GM21528 (cell line): ENCODE measurements around the gene ABCC1.

Experiments
- ATAC-seq: cut with Tn5 transposase; IDR thresholded peaks from one replicate; pipeline ENCODE4 v1.9.1; 2021; ENCODE audit warnings: mild to moderate bottlenecking, moderate library complexity; ENCODE audit not compliant: unreplicated experiment, low FRiP score

ABCC1 gene

DNA sequence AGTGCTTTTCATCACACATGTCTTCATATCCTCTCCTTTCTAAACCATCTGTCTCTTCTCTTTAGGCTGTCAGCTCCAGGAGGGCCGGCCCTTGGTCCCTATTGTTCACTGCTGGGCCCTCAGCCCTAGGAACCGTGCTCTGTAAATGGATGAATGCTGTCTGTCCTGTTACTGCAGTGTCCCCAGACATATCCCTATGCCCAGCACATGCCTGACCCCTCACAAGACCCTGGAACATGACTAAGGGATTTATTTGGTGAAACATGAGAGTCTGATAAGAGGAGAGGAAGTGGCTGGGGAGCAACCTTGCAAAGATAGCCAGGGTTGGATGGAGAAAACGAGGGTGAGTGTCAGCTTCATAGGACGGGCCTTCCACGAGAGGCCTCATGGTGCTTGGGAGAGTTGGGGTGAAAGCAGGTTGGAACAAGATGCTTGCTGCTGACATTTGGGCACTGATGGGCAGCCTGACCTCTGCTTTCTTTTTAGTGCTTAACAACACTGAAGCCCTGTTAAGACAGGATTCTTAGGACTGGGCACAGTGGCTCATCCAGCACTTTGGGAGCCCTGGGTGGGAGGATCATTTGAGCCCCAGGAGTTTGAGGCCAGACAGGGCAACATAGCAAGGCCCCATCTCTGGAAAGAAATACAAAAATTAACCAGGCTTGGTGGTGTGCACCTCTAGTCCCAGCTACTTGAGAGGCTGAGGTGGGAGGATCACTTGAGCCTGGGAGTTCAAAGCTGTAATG, 39.0 kb downstream of the ABCC1 start:
- ATAC-seq = no peak

DNA sequence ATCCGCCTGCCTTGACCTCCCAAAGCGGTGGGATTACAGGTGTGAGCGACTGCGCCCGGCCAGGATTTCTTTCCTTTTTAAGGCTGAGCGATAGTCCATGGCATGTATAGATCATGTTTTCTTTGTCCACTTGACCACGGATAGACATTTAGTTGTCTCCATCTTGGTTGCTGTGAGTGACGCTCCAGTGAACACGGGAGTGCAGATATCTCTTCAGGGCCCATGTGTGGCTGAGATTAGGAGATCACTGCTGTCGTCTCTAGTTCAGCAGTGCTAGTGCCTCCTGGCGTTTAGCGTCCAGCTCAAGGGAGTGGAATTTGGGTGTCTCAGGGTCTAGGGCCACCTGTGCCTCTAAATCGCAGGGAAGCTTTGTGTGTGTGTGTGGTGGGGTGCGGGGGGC, 41.5 kb downstream of the ABCC1 start:
- ATAC-seq = no peak

GRCh38 chr16:15993128-15993527, 43.7 kb downstream of the ABCC1 start:
- no peak for ATAC-seq

DNA sequence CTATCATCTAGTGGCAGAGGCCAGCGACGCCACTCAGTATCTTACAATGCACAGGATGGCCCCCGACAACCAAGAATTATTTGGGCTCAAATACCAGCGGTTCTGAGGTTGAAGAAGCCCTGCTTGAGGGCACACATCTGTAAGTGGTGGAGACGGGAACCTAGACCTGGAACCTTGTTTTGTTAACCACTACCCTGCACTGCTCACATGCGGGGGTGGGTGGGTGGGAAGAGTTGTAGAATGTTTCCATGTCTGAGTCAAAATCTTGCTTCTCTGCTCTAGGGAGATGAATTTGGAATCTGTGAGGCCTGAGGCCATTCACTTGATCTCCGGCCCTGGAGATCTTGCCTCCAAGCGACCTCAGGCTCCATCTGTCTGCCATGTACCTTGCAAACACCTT, 44.1 kb downstream of the ABCC1 start:
- no peak for ATAC-seq

- no peak for ATAC-seq
These were observed 44.7 kb downstream of the ABCC1 start for GRCh38 chr16:15993946-15994665.

GRCh38 chr16:15996432-15997109, 47.2 kb downstream of the ABCC1 start:
- ATAC-seq = no peak

GRCh38 chr16:16000685-16001084, 51.3 kb downstream of the ABCC1 start:
- no peak for ATAC-seq

DNA sequence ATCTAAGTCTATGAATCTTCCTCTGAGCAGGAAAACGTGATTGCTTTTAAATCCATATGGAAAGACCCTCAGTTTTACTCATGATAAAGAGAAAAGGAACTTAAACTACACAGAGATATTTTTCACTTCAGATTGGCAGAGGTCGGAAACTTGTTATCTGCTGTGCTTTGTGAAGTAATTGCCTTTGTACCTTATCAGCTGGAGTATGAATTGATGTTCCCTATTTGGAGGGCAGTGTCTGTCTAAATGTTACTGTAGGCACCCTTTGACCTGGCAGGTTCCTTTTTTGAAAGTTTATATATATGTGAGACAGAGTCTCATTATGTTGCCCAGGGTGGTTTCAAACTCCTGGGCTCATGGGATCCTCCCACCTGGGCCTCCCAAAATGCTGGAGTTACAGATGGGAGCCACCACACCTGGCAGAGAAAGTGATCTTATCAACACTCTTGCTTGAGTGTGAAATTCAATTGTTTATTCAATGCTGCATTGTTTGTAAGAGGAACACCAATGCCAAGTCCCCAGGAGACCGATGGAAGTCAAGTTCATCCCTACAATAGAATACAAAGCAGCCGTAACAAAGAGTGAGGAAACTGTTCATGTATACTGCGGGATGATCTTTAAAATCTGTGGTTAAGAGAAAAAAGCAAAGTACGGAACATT, 52.3 kb downstream of the ABCC1 start:
- ATAC-seq = no peak

DNA sequence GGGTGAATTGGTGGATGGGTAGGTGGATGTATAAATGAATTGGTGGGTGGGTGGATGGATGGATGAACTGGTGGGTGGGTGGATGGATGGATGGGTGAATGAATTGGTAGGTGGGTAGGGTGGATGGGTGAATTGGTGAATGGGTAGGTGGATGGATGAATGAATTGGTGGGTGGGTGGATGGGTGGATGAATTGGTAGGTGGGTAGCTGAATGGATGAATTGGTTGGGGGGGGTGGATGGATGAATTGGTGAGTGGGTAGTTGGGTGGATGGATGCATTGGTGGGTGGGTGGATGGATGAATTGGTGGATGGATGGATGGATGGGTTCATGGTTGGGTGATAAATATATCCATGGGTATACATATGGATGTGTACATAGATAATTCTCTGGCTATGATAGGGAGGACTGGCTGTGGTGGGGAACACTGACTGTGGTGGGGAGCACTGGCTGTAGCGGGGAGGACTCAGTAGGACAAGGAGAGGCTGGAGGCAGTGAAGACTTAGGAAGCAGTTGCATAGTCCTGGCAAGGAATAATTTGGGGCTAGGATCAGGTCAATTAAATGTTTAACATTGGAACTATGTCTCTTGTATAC, 54.4 kb downstream of the ABCC1 start:
- ATAC-seq = no peak

- no peak for ATAC-seq
These were observed 54.9 kb downstream of the ABCC1 start for GRCh38 chr16:16004314-16004749.

- ATAC-seq = no peak
These were observed 56.3 kb downstream of the ABCC1 start for GRCh38 chr16:16005721-16006120.

DNA sequence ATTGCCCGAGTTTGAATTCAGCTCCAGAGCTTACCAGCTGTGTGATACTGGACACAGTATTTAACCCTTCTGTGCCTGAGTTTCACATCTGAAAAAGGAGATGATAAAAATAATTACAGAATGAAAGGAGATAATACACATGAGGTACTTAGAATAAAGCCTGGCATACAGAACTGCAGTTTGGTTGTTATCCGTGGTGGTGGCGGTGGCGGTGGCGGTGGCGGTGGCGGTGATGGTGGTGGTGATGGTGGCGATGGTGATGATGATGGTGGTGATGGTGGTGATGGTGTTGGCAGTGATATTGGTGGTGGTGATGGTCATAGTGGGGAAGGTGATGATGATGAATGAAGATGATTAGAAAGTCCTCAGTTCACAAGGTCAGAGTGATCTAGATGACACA, 57.2 kb downstream of the ABCC1 start:
- ATAC-seq = no peak

DNA sequence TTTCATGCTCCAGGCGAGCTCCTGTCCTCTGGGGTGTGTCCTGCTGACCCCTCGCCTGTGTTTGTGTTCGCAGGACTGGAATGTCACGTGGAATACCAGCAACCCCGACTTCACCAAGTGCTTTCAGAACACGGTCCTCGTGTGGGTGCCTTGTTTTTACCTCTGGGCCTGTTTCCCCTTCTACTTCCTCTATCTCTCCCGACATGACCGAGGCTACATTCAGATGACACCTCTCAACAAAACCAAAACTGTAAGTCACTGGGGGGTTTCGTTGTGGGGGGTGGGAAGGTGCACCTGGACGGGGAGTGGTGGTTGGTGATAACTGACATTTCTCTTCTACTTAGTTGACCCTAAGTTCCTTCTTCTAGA, 58.3 kb downstream of the ABCC1 start:
- peak; percentile 73 for ATAC-seq

DNA sequence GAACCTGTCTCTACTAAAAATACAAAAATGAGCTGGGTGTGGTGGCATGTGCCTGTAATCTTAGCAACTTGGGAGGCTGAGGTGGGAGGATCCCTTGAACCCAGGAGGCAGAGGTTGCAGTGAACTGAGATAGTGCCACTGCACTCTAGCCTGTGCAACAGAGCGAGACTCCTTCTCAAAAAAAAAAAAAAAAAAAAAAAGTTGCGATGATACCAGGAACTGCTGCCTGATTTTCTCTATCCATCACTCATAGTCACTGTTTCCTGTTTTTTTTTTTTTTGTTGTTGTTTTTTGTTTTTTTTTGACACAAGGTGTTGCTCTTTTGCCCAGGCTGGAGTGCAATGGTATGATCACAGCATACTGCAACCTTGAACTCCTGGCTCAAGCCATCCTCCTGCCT, 59.2 kb downstream of the ABCC1 start:
- no peak for ATAC-seq

GRCh38 chr16:16009401-16009800, 60.0 kb downstream of the ABCC1 start:
- no peak for ATAC-seq

DNA sequence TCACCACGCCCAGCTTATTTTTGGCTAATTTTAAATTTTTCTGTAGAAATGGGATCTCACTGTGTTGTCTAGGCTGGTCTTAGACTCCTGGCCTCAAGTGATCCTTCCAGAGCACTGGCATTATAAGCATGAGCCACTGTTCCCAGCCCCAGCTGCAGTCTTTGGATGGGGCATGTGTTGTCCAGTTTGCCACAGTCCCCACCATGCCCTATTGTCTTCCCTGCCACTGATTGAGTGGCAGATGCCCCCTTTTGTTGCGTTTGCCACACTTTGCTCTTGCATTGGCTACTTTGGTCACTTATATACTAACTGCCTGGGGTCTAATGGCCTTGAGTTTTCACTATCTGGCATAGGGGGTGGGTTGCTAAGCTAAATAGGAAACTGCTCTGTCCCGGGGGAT, 60.8 kb downstream of the ABCC1 start:
- no peak for ATAC-seq

DNA sequence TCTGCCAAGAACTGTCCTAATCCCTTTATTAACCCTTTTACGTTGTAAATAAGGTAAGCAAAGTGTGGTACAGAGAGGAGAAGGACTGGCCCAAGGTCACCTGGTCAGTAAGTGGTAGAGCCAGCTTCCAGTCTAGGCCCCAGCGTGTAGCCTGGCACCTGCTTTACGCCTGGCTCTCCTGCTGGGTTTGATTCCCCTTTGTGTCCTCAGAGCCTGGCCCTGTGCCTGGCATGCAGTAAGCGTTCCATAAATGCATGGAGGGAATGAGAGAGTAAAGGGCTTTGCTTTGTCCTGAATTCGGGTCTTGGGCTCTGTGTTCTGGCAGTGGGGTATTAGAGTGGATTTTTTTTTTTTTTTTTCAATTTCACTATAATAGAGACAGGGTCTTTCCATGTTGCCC, 62.7 kb downstream of the ABCC1 start:
- no peak for ATAC-seq

DNA sequence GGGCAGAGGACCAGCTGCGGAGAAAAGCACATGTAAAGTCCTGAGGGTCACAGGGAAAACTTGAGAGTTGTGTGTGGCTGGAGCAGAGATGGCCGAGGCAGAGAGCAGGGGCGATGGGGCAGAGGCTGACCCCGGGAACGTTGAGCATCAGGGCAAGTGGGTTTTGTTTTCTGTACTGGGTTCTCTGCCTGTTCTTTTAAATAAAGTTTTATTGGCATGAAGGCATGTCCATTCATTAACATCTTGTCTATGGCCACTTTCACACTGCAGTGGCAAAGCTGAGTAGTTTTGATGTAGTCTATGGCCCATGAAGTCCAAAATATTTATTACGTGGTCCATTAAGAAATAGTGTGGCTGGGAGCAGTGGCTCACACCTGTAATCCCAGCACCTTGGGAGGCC, 64.4 kb downstream of the ABCC1 start:
- ATAC-seq = no peak

- no peak for ATAC-seq
These were observed 65.2 kb downstream of the ABCC1 start for GRCh38 chr16:16014329-16015224.

DNA sequence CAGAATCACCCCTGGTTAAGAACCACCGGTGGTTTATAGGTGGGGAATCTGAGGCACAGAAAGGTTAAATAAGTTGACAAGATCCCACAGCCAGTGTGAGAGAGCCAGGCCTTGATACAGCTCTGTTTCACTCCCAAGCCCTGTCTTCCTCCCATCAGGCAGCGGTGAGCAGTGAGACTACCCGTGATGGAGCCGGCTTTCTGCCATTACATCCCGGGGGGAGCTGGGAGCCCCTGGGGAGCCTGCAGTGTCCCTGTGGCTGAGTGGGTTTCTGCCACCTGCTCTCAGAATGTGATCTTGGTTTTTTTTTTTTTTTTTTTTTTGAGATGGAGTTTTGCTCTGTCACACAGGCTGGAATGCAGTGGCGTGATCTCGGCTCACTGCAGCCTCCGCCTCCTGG, 66.4 kb downstream of the ABCC1 start:
- no peak for ATAC-seq
